ENCODE data around the gene CPED1. TPM values are rescaled to one million over a fixed set of nuclear protein-coding genes. Genes with fewer than 3 reads are reported as not detected.
"Not testable (repeated sequence)": the region's sequence is repeated elsewhere in the genome, so short reads cannot be mapped to it uniquely, and the experiment has no call there.

Gene CPED1
- polyA plus RNA-seq, 1 experiment, result 52.0 TPM

GRCh38 chr7:120973849-120974248 is 14.7 kb upstream of the CPED1 start:
- TF ChIP-seq CTCF (IDR thresholded peaks at IDR 0.05; ENCODE audit: low read depth, low read length), result no peak
- Histone ChIP-seq H3K9me3 (ENCODE audit: control insufficient read depth, insufficient read depth, low read length) (no peaks in the 10 kb centered on the region), H3K27me3 (ENCODE audit: control insufficient read depth, insufficient read depth, low read length) (no peaks in the 10 kb centered on the region), H3K27ac (ENCODE audit: low read depth, low read length) (no peak overlapping the region), H3K4me3 (ENCODE audit: low read depth, low read length) (no peak overlapping the region)
- CTCF ChIA-PET, result interaction anchor here (0.8 kb wide), 1 partner anchor 168 kb away, joined by 3 read pairs; no protein-coding TSS in a partner anchor
- POLR2A ChIA-PET, result no interaction called here
- no peak for DNase-seq (ENCODE audit: low read depth, low spot score)

GRCh38 chr7:120979765-120980499 is 8.6 kb upstream of the CPED1 start:
- TF ChIP-seq CTCF (IDR thresholded peaks at IDR 0.05; ENCODE audit: low read depth, low read length), result no peak
- H3K27ac ChIP-seq (ENCODE audit: low read depth, low read length), result no peak overlapping the region
- H3K4me3 ChIP-seq (ENCODE audit: low read depth, low read length), result no peak overlapping the region
- no peaks in the 10 kb centered on the region for H3K27me3 ChIP-seq (ENCODE audit: control insufficient read depth, insufficient read depth, low read length)
- ChIA-PET CTCF (interaction anchor here (1.0 to 2.3 kb wide), 5 partner anchors 8 to 188 kb away, joined by 3 to 13 read pairs (median 6); partner anchors contain the start of gene CPED1), POLR2A (interaction anchor here (1.1 to 1.3 kb wide), 2 partner anchors 24 to 29 kb away, joined by 3 to 5 read pairs; partner anchors contain the start of gene ING3)
- no peak for DNase-seq (ENCODE audit: low read depth, low spot score)
- H3K9me3 ChIP-seq (ENCODE audit: control insufficient read depth, insufficient read depth, low read length), result no peaks in the 10 kb centered on the region

GRCh38 chr7:120981117-120981516 is 7.4 kb upstream of the CPED1 start:
- Histone ChIP-seq H3K27me3 (ENCODE audit: control insufficient read depth, insufficient read depth, low read length) (no peaks in the 10 kb centered on the region), H3K27ac (ENCODE audit: low read depth, low read length) (no peak overlapping the region), H3K9me3 (ENCODE audit: control insufficient read depth, insufficient read depth, low read length) (no peaks in the 10 kb centered on the region), H3K4me3 (ENCODE audit: low read depth, low read length) (no peak overlapping the region)
- DNase-seq (ENCODE audit: low read depth, low spot score), result no peak
- ChIA-PET CTCF (interaction anchor here (1.0 to 1.5 kb wide), 3 partner anchors 10 to 127 kb away, joined by 3 to 6 read pairs (median 5); no protein-coding TSS in a partner anchor), POLR2A (no interaction called here)
- TF ChIP-seq CTCF (IDR thresholded peaks at IDR 0.05; ENCODE audit: low read depth, low read length), result no peak

GRCh38 chr7:120981888-120982615 is 6.5 kb upstream of the CPED1 start:
- no peaks in the 10 kb centered on the region for H3K9me3 ChIP-seq (ENCODE audit: control insufficient read depth, insufficient read depth, low read length)
- H3K4me3 ChIP-seq (ENCODE audit: low read depth, low read length), result no peak overlapping the region
- no peak for DNase-seq (ENCODE audit: low read depth, low spot score)
- H3K27ac ChIP-seq (ENCODE audit: low read depth, low read length), result no peak overlapping the region
- TF ChIP-seq CTCF (IDR thresholded peaks at IDR 0.05; ENCODE audit: low read depth, low read length), result 0 out of 2 replicates have a peak, but pooled peaks have one; percentile 4
- ChIA-PET CTCF (interaction anchor here (1.0 to 1.3 kb wide), 3 partner anchors 99 to 177 kb away, joined by 3 to 5 read pairs (median 3); no protein-coding TSS in a partner anchor), POLR2A (no interaction called here)
- no peaks in the 10 kb centered on the region for H3K27me3 ChIP-seq (ENCODE audit: control insufficient read depth, insufficient read depth, low read length)

GRCh38 chr7:120983592-120983991 is 4.9 kb upstream of the CPED1 start:
- H3K4me3 ChIP-seq (ENCODE audit: low read depth, low read length); DNase-seq (ENCODE audit: low read depth, low spot score); H3K27me3 ChIP-seq (ENCODE audit: control insufficient read depth, insufficient read depth, low read length); H3K9me3 ChIP-seq (ENCODE audit: control insufficient read depth, insufficient read depth, low read length); CTCF ChIA-PET; H3K27ac ChIP-seq (ENCODE audit: low read depth, low read length); POLR2A ChIA-PET: not testable (repeated sequence)

Measured in AG04450 (cell line).